ENCODE data around the gene NF2.

DNA sequence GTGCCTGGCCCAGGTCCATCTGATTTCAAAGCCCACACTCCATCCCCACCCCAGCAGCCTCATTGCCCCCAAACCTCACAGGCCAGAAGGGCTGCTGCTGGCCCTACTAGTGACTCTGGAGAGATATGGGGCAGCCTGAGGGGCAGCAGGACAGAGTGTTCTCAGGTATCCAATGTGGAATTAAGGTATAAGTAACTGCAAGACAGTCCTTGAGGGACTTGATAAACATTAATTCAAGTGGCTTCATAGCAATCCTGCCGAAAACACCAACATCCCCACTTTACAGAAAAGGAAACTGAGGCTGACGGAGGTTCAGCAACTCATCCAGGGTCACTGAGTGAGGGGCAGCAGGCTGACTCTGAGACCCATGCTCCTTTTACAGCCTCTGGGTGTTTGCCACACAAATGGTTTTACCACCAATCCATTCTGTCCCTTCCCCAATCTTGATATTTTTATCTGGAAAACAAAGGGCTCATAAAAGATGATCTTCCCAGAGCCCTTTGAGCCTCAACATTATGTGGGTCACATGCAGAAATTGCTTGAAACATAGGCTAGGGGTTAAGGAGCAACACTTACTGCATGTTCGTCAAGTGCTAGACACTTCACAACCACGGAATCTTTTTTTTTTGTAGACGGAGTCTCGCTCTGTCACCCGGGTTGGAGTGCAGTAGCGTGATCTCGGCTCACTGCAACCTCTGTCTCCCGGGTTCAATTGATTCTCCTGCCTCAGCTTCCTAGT, 24.8 kb upstream of the NF2 start:
- TF ChIP-seq, protein P1, sequence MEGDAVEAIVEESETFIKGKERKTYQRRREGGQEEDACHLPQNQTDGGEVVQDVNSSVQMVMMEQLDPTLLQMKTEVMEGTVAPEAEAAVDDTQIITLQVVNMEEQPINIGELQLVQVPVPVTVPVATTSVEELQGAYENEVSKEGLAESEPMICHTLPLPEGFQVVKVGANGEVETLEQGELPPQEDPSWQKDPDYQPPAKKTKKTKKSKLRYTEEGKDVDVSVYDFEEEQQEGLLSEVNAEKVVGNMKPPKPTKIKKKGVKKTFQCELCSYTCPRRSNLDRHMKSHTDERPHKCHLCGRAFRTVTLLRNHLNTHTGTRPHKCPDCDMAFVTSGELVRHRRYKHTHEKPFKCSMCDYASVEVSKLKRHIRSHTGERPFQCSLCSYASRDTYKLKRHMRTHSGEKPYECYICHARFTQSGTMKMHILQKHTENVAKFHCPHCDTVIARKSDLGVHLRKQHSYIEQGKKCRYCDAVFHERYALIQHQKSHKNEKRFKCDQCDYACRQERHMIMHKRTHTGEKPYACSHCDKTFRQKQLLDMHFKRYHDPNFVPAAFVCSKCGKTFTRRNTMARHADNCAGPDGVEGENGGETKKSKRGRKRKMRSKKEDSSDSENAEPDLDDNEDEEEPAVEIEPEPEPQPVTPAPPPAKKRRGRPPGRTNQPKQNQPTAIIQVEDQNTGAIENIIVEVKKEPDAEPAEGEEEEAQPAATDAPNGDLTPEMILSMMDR (IDR thresholded peaks at IDR 0.05), result no peak
- no peak for TF ChIP-seq POLR2A (IDR thresholded peaks at IDR 0.05)
- TF ChIP-seq EP300 (IDR thresholded peaks at IDR 0.05), result no peak
- TF ChIP-seq POLR2AphosphoS5 (IDR thresholded peaks at IDR 0.05), result no peak

All from gastroesophageal sphincter (tissue), 3 donors.